Right cardiac atrium (tissue), 5 donors: ENCODE measurements around the gene MARCHF10. TPM values are rescaled to one million over a fixed set of nuclear protein-coding genes. Genes with fewer than 3 reads are reported as not detected.
"Not testable (repeated sequence)": the region's sequence is repeated elsewhere in the genome, so short reads cannot be mapped to it uniquely, and the experiment has no call there.

Experiments
- ATAC-seq, 2 donors: fragments of 200-7000 bp; cut with Tn5 transposase; one replicate each; pipeline versions ENCODE4 v1.8.0 to v1.9.1; 2020; ENCODE audit warnings: moderate library complexity in 2 of 2, mild to moderate bottlenecking in 1 of 2
- DNase-seq, 3 donors: peaks; one replicate each; pipeline ENCODE4 v3.0.0-alpha.2; 2020
- H3K27ac ChIP-seq: one replicate; pipeline ENCODE4 v1.5.1; 2013; ENCODE audit warnings: mild to moderate bottlenecking, low read length, control low read depth, moderate library complexity
- H3K27me3 ChIP-seq: one replicate; pipeline ENCODE4 v1.6.1; 2013; ENCODE audit not compliant: control insufficient read depth, insufficient read depth
- H3K4me1 ChIP-seq: one replicate; pipeline ENCODE4 v1.6.1; 2013; ENCODE audit warnings: low read length; ENCODE audit not compliant: control insufficient read depth, insufficient read depth
- H3K4me3 ChIP-seq: one replicate; pipeline ENCODE4 v1.5.1; 2013; ENCODE audit warnings: low read length, control low read depth
- H3K9me3 ChIP-seq: one replicate; pipeline ENCODE4 v1.6.1; 2013; ENCODE audit warnings: low read length; ENCODE audit not compliant: control insufficient read depth
- WGBS: extraction: QIAGEN DNeasy Blood & Tissue Kit; methylation state at CpG from one replicate; pipeline ENCODE4 v1.1.7; 2013; 5-methylcytosine and 5-hydroxymethylcytosine counted together
- intact Hi-C, 4 donors: fragments of 100-400 bp; cut with DNase I; formaldehyde crosslinking; loops; one replicate each; pipeline versions ENCODE4 v1.11.0 to v1.14.0; 2022 to 2023
- polyA plus RNA-seq: library from polyadenylated mRNA; stranded (reverse); fragments of 200-250 nt; gene quantifications from one replicate; pipeline ENCODE4 v1.2.3, GENCODE V29; 2013
- total RNA-seq, 4 donors: library from RNA; stranded (reverse); fragmentation: NEBNext Ultra II Directional; extraction: Animal tissue kit (Norgen Biotek cat#: 25700); gene quantifications; one replicate each; pipeline ENCODE4 v1.2.1, GENCODE V29; 2021
- donor health status: healthy with polysubstance abuse.
- donor health status: DM: no; HTN: yes; CAD: no.
- donor health status: DM: no; HTN: no; CAD: no.
- donor health status: DM: no; HTN: yes; CAD: no; lungs with severe emphysema.
- donor health status: DM: yes; HTN: yes; CAD: no.

The MARCHF10 gene
- total and polyA plus RNA-seq, 5 donors = 0.20 TPM; not detected in 4

GRCh38 chr17:62693616-62694409 is 114.3 kb downstream of the MARCHF10 start:
- Histone ChIP-seq H3K4me3 (no peak overlapping the region), H3K9me3 (no peaks in the 10 kb centered on the region), H3K4me1 (peaks cover 5% of the 10 kb centered on the region), H3K27me3 (no peaks in the 10 kb centered on the region), H3K27ac (no peak overlapping the region)
- ATAC-seq (no peak), DNase-seq (no peak)
- WGBS = 78% methylated on average over 19 of the region's 19 CpGs
- intact Hi-C loops = no loop called here

GRCh38 chr17:62692721-62693431 is 115.2 kb downstream of the MARCHF10 start:
- H3K27ac ChIP-seq = no peak overlapping the region
- WGBS = 77% methylated on average over 14 of the region's 14 CpGs
- peak in 2 of 3 donors; percentile 53 to 80 for DNase-seq
- H3K4me1 ChIP-seq = peaks cover 5% of the 10 kb centered on the region
- no peaks in the 10 kb centered on the region for H3K27me3 ChIP-seq
- no peaks in the 10 kb centered on the region for H3K9me3 ChIP-seq
- ATAC-seq = peak; percentile 32 to 45
- intact Hi-C loops = no loop called here
- H3K4me3 ChIP-seq = no peak overlapping the region

GRCh38 chr17:62692159-62692651 is 115.9 kb downstream of the MARCHF10 start:
- Histone ChIP-seq H3K27me3 (no peaks in the 10 kb centered on the region), H3K9me3 (no peaks in the 10 kb centered on the region), H3K4me1 (peaks cover 5% of the 10 kb centered on the region), H3K4me3 (no peak overlapping the region), H3K27ac (no peak overlapping the region)
- intact Hi-C loops = no loop called here
- DNase-seq (peak in 1 of 3 donors; percentile 37), ATAC-seq (no peak)
- WGBS = 92% methylated on average over 20 of the region's 20 CpGs

GRCh38 chr17:62691589-62691915 is 116.6 kb downstream of the MARCHF10 start:
- 94% methylated on average over 8 of the region's 8 CpGs for WGBS
- H3K4me3 ChIP-seq, H3K27ac ChIP-seq, ATAC-seq, H3K27me3 ChIP-seq, H3K4me1 ChIP-seq, H3K9me3 ChIP-seq, intact Hi-C loops, DNase-seq: not testable (repeated sequence)

GRCh38 chr17:62690168-62690897 is 117.8 kb downstream of the MARCHF10 start:
- Histone ChIP-seq H3K4me1 (peaks cover 5% of the 10 kb centered on the region), H3K4me3 (no peak overlapping the region), H3K27ac (no peak overlapping the region), H3K27me3 (no peaks in the 10 kb centered on the region), H3K9me3 (no peaks in the 10 kb centered on the region)
- ATAC-seq (no peak), DNase-seq (peak in 1 of 3 donors; percentile 51)
- WGBS = 92% methylated on average over 19 of the region's 19 CpGs
- intact Hi-C loops = no loop called here

- H3K9me3 ChIP-seq = no peaks in the 10 kb centered on the region
- H3K27ac ChIP-seq = no peak overlapping the region
- peak in 1 of 3 donors; percentile 59 for DNase-seq
- intact Hi-C loops = no loop called here
- H3K27me3 ChIP-seq = no peaks in the 10 kb centered on the region
- peaks cover 5% of the 10 kb centered on the region for H3K4me1 ChIP-seq
- 89% methylated on average over 37 of the region's 37 CpGs for WGBS
- no peak for ATAC-seq
- H3K4me3 ChIP-seq = no peak overlapping the region
Measured at GRCh38 chr17:62689441-62690167, 118.5 kb downstream of the MARCHF10 start.

- 79% methylated on average over 11 of the region's 11 CpGs for WGBS
- intact Hi-C loops = no loop called here
- no peaks in the 10 kb centered on the region for H3K27me3 ChIP-seq
- H3K9me3 ChIP-seq = no peaks in the 10 kb centered on the region
- H3K27ac ChIP-seq = no peak overlapping the region
- ATAC-seq (no peak), DNase-seq (peak in 1 of 3 donors; percentile 38)
- no peaks in the 10 kb centered on the region for H3K4me1 ChIP-seq
- no peak overlapping the region for H3K4me3 ChIP-seq
Measured at GRCh38 chr17:62688398-62689160, 119.5 kb downstream of the MARCHF10 start.

GRCh38 chr17:62687997-62688396 is 120.1 kb downstream of the MARCHF10 start:
- no peak for ATAC-seq
- WGBS = 90% methylated on average over 4 of the region's 4 CpGs
- Histone ChIP-seq H3K27ac (no peak overlapping the region), H3K27me3 (no peaks in the 10 kb centered on the region), H3K9me3 (no peaks in the 10 kb centered on the region), H3K4me3 (no peak overlapping the region), H3K4me1 (no peaks in the 10 kb centered on the region)
- intact Hi-C loops = no loop called here
- DNase-seq = peak in 1 of 3 donors; percentile 21

GRCh38 chr17:62684179-62684578 is 123.9 kb downstream of the MARCHF10 start:
- Histone ChIP-seq H3K4me3 (no peak overlapping the region), H3K27me3 (no peaks in the 10 kb centered on the region), H3K27ac (no peak overlapping the region), H3K4me1 (no peaks in the 10 kb centered on the region), H3K9me3 (no peaks in the 10 kb centered on the region)
- intact Hi-C loops = no loop called here
- 92% methylated on average over 4 of the region's 4 CpGs for WGBS
- DNase-seq (no peak), ATAC-seq (no peak)

GRCh38 chr17:62681939-62682381 is 126.2 kb downstream of the MARCHF10 start:
- intact Hi-C loops = no loop called here
- 94% methylated on average over 8 of the region's 8 CpGs for WGBS
- DNase-seq = peak in 1 of 3 donors; percentile 26

More at GRCh38 chr17:62681939-62682381, 126.2 kb downstream of the MARCHF10 start:
- no peak overlapping the region for H3K4me3 ChIP-seq
- no peaks in the 10 kb centered on the region for H3K4me1 ChIP-seq
- H3K9me3 ChIP-seq = no peaks in the 10 kb centered on the region
- no peaks in the 10 kb centered on the region for H3K27me3 ChIP-seq
- no peak overlapping the region for H3K27ac ChIP-seq
- ATAC-seq = no peak
